NCI-H510A (cell line): ENCODE data around the gene PKMYT1.
"Not testable (repeated sequence)": the region's sequence is repeated elsewhere in the genome, so short reads cannot be mapped to it uniquely, and the experiment has no call there.

Source experiments
- DNase-seq: peaks from one replicate; lab custom pipeline; 2025; lab: John Stamatoyannopoulos, UW

The PKMYT1 gene

DNA sequence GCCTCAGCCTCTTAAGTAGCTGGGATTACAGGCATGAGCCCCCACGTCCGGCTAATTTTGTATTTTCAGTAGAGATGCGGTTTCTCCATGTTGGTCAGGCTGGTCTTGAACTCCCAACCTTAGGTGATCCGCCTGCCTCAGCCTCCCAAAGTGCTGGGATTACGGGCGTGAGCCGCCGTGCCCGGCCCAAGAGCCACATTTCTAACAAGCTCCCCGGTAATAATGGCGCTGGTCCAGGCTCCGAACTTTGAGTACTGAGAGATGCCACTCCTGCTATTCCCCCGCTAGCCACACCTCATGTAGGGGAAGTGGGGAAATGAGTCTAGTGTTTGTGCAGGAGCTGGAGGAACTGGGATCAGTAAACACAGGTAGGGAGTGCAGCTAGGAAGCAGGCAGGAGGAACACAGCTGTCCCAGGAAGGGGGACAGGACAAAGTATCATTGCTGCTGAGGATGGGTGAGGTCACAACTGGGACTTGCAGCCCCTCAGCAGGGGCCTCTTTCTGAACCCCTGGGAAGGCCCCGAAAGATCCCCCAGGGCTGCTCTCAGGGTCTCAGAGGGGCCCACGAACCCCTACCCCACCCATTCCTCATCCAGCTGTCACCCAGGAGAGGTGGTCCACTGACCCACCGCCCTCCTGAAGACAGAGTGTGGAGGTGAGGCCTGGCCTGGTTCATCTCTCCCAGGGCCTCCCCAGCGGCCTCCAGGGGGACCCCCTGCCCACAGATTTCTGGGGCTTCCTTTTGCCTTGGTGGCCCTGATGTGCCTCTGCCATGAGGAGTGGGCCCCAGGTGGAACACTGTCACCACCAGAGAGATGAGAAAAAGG, 19.8 kb downstream of the PKMYT1 start:
- DNase-seq = no peak

DNA sequence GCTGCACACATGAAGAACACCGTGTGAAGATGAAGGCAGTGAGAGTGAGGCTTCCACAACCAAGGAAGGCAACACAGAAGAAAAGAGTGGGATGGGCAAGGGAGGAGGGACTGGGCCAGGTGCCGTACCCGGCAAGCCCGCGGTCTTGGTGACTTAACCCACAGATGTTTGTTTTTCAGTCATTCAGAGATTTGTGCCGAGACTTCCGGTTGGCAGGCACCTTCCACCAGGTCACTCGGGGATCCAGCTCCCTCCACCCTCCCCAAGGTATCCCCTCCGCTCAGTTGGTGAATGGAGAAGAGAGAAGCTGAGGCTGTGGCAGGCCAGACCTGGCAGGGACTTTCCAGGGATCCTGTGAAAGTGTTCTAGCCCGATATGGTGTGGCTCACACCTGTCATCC, 21.0 kb downstream of the PKMYT1 start:
- DNase-seq = no peak

DNA sequence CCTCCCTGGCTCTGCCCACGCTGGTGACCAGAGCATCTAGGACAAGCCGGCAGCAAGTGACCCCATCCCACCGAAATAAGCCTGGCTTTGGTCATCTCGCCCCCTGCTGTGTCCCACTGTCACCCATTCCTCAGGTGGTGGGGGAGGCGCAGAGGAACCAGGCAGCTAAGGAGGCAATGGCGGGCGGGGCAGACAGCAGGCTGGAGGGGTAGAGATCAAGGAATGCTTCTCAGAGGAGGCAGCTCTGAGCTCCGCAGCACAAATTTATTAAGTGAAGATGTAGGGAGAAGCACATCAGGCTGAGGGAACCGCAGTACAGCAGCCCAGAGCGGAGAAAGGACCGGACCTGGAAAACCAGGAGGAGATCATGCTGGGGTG, 23.7 kb downstream of the PKMYT1 start:
- no peak for DNase-seq

- DNase-seq = no peak
These were observed 24.3 kb downstream of the PKMYT1 start for GRCh38 chr16:2955779-2956578.

- DNase-seq = no peak
These were observed 24.8 kb downstream of the PKMYT1 start for GRCh38 chr16:2955438-2955778.

GRCh38 chr16:2954656-2955381, 25.4 kb downstream of the PKMYT1 start:
- no peak for DNase-seq

- DNase-seq = no peak
These were observed 26.3 kb downstream of the PKMYT1 start for GRCh38 chr16:2953706-2954627.

DNA sequence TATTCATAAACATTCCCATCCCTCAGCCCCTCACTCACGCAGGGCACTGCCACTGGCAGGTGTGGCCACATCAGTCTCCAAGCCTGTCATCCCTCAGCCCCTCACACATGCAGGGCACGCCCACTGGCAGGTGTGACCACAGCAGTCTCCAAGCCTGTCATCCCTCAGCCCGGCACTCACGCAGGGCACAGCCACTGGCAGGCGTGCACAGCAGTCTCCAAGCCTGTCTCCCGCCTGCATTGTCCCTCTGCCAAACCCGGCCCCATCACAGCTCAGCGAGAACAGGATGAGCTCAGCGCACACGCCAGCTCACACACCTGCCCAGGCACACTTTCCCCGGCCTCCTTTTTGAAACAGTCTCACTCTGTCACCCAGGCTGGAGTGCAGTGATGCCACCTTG, 27.6 kb downstream of the PKMYT1 start:
- DNase-seq = no peak

GRCh38 chr16:2950773-2951172, 29.5 kb downstream of the PKMYT1 start:
- no peak for DNase-seq

DNA sequence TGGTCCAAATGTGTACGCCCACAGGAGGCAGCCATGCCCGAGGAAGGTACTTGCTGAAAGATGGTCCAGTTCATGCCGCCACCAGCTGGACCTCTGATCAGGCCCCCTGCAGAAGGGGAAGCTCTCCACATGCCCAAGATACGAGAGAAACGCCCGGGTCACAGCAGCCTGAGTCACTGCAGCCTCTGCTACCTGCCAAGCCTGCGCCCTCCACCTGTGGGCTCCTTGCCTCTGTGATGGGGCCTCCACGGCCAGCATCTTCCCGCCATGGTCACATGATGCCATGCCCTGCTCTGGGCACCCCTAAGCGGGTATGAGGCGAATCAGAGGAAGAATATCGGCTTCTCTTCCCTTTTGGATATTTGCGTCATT, 29.9 kb downstream of the PKMYT1 start:
- DNase-seq = no peak

DNA sequence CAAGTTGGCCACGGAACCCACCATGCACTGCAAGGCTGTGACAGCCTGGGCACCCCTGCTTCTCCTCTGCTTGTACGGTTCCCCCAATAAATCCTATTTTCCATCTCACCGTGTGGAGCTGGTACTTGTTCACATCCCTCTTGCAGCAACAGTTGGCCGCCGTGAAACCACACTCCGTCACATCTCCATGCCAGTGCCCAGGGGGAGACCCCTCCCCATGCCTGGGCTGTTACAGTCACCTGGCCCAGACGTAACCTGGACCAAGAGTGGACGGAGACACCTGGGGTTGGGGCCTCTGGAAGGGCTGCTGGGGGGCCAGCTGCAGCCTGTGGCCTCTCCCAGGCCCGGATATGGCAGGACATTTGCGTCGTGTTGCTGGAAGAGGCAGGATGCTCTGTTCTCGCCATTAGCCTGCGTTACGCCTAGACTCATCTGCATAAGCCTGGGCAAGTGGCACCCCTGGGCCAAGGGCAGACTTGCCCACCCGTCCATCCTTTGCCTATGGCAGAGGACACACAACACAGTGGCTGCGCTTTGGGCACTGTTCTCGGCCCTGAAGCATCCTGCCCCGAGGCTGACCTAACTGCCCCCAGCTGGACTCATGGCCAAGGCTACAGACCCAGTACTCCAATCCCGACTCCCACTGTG, 30.4 kb downstream of the PKMYT1 start:
- DNase-seq = no peak

- no peak for DNase-seq
These were observed 31.2 kb downstream of the PKMYT1 start for GRCh38 chr16:2948807-2949704.

- DNase-seq = no peak
These were observed 33.6 kb downstream of the PKMYT1 start for GRCh38 chr16:2946649-2947048.

DNA sequence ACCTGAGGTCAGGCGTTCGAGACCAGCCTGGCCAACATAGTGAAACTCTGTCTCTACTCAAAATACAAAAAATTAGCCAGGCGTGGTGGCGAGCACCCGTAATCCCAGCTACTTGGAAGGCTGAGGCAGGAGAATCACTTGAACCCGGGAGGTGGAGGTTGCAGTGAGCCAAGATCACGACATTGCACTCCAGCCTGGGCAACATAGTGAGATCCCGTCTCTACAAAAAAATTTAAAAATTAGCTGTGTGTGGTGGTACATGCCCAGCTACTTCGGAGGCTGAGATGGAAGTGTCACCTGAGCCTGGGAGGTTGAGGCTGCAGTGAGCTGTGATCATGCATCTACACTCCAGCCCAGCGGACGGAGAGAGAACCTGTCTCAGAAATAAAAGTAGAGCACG, 36.5 kb downstream of the PKMYT1 start:
- DNase-seq = not testable (repeated sequence)

- no peak for DNase-seq
These were observed 38.2 kb downstream of the PKMYT1 start for GRCh38 chr16:2942045-2942444.

DNA sequence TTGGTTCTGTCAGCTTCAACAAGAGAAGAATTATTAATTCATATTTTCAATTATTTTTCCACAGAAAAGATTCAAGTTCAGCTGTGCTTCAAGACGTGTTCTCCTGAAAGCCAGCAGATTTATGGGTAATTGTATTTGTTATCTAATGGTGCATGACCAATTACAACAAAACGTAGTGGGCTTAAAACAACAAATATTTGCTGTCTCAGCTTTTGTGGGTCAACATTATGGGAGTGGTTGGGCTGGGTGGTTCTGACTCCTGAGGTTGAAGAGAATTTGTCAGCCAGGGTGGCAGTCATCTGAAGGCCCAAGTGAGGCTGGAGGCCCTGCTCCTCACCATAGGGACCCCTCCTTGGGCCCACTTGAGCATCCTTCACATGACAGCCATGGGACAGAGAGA, 40.3 kb downstream of the PKMYT1 start:
- no peak for DNase-seq

DNA sequence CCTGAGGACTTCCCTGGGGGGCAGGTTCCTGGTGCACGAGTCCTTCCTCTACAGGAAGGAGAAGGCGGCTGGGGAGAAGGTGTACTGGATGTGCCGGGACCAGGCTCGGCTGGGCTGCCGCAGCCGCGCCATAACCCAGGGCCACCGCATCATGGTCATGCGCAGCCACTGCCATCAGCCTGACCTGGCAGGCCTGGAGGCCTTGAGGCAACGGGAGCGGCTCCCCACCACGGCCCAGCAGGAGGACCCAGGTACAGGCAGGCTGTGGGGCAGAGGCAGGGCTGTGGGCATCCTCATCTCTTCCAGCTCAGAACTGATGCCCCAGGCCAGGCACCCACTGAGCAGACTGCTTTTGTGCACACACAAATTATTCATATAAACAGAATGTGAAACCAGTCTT, 42.0 kb downstream of the PKMYT1 start:
- DNase-seq = no peak

- no peak for DNase-seq
These were observed 43.1 kb downstream of the PKMYT1 start for GRCh38 chr16:2937170-2937569.

GRCh38 chr16:2936436-2937011, 43.7 kb downstream of the PKMYT1 start:
- DNase-seq = no peak

GRCh38 chr16:2934450-2934849, 45.8 kb downstream of the PKMYT1 start:
- no peak for DNase-seq
